Measurements from ENCODE around the gene CD14. TPM values are rescaled to one million over a fixed set of nuclear protein-coding genes. Genes with fewer than 3 reads are reported as not detected.

The CD14 gene
- total and polyA plus RNA-seq, 2 donors (not counting 1 experiment from before 2014, with no cell fraction given): 0.32 to 10.9 TPM

DNA sequence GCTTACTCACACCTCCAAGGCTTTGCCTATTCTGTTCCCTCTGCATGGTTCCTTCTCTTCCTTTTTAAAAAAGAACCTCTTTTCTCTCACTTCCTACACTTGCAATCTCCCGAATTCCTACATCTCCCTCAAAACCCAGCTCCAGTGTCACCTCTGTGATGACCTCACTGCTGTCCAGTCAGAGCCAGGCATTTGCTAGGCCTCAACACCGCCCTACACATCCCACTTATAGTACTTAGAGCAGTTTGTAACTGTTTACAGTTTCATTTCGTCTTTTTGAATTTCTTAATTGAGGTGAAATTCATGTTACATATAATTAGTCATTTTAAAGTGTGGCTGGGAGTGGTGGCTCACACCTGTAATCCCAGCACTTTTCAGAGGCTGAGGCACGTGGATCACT is 30.8 kb downstream of the CD14 start:
- no peaks in the 10 kb centered on the region for H3K79me2 ChIP-seq (ENCODE audit: control insufficient read depth, insufficient read depth, low read length)
- no peak overlapping the region for H3K4me3 ChIP-seq (replicated peaks in 1 of 4; ENCODE audit: control extremely low read depth in 1 of 4, insufficient read depth in 1 of 4, low read depth in 3 of 4, low read length in 4 of 4)
- H3K27ac ChIP-seq (ENCODE audit: insufficient read depth, low read length): no peak overlapping the region
- no peaks in the 10 kb centered on the region for H3K4me1 ChIP-seq (ENCODE audit: control insufficient read depth, extremely low read depth, insufficient read depth, low read length)
- no peaks in the 10 kb centered on the region for H3K36me3 ChIP-seq (ENCODE audit: control insufficient read depth, insufficient read depth, low read length)
- no peak overlapping the region for H3K9ac ChIP-seq (ENCODE audit: insufficient read depth, low read length)
- H3K27me3 ChIP-seq (ENCODE audit: control insufficient read depth, insufficient read depth, low read length): no peaks in the 10 kb centered on the region
- no peaks in the 10 kb centered on the region for H4K20me1 ChIP-seq (ENCODE audit: control insufficient read depth, extremely low read depth, insufficient read depth, low read length)
- TF ChIP-seq CTCF (conservative IDR thresholded peaks at IDR 0.05 in 1 of 2, IDR thresholded peaks at IDR 0.05 in 1 of 2; ENCODE audit: low read depth in 1 of 2, low read length in 2 of 2): no peak
- no peak for TF ChIP-seq EZH2 (IDR thresholded peaks at IDR 0.05; ENCODE audit: low read length, missing control alignments)
- no peak overlapping the region for H3K4me2 ChIP-seq (ENCODE audit: extremely low read depth, insufficient read depth, low read length)
- H3K9me3 ChIP-seq (ENCODE audit: control insufficient read depth, insufficient read depth, low read depth, low read length): no peaks in the 10 kb centered on the region
- no peak for DNase-seq (ENCODE audit: low read depth in 2 of 2)
- no peak overlapping the region for H2AFZ ChIP-seq (ENCODE audit: low read length)

- Histone ChIP-seq H3K9me3 (ENCODE audit: control insufficient read depth, insufficient read depth, low read depth, low read length) (no peaks in the 10 kb centered on the region), H3K27ac (ENCODE audit: insufficient read depth, low read length) (no peak overlapping the region), H3K4me1 (ENCODE audit: control insufficient read depth, extremely low read depth, insufficient read depth, low read length) (no peaks in the 10 kb centered on the region), H3K9ac (ENCODE audit: insufficient read depth, low read length) (no peak overlapping the region), H2AFZ (ENCODE audit: low read length) (no peak overlapping the region), H3K79me2 (ENCODE audit: control insufficient read depth, insufficient read depth, low read length) (no peaks in the 10 kb centered on the region), H3K4me3 (replicated peaks in 1 of 4; ENCODE audit: control extremely low read depth in 1 of 4, insufficient read depth in 1 of 4, low read depth in 3 of 4, low read length in 4 of 4) (no peak overlapping the region), H4K20me1 (ENCODE audit: control insufficient read depth, extremely low read depth, insufficient read depth, low read length) (no peaks in the 10 kb centered on the region), H3K36me3 (ENCODE audit: control insufficient read depth, insufficient read depth, low read length) (no peaks in the 10 kb centered on the region), H3K27me3 (ENCODE audit: control insufficient read depth, insufficient read depth, low read length) (peaks cover 2% of the 10 kb centered on the region), H3K4me2 (ENCODE audit: extremely low read depth, insufficient read depth, low read length) (no peak overlapping the region)
- no peak for DNase-seq (ENCODE audit: low read depth in 2 of 2)
- TF ChIP-seq CTCF (conservative IDR thresholded peaks at IDR 0.05 in 1 of 2, IDR thresholded peaks at IDR 0.05 in 1 of 2; ENCODE audit: low read depth in 1 of 2, low read length in 2 of 2): no peak
- no peak for TF ChIP-seq EZH2 (IDR thresholded peaks at IDR 0.05; ENCODE audit: low read length, missing control alignments)
Observed at GRCh38 chr5:140600096-140600495, 32.9 kb downstream of the CD14 start.

GRCh38 chr5:140598836-140599235 is 34.1 kb downstream of the CD14 start:
- Histone ChIP-seq H3K4me2 (ENCODE audit: extremely low read depth, insufficient read depth, low read length) (no peak overlapping the region), H3K4me3 (replicated peaks in 1 of 4; ENCODE audit: control extremely low read depth in 1 of 4, insufficient read depth in 1 of 4, low read depth in 3 of 4, low read length in 4 of 4) (no peak overlapping the region), H3K9me3 (ENCODE audit: control insufficient read depth, insufficient read depth, low read depth, low read length) (no peaks in the 10 kb centered on the region), H4K20me1 (ENCODE audit: control insufficient read depth, extremely low read depth, insufficient read depth, low read length) (no peaks in the 10 kb centered on the region), H2AFZ (ENCODE audit: low read length) (no peak overlapping the region), H3K36me3 (ENCODE audit: control insufficient read depth, insufficient read depth, low read length) (no peaks in the 10 kb centered on the region), H3K9ac (ENCODE audit: insufficient read depth, low read length) (no peak overlapping the region), H3K27me3 (ENCODE audit: control insufficient read depth, insufficient read depth, low read length) (peaks cover 2% of the 10 kb centered on the region), H3K79me2 (ENCODE audit: control insufficient read depth, insufficient read depth, low read length) (no peaks in the 10 kb centered on the region), H3K4me1 (ENCODE audit: control insufficient read depth, extremely low read depth, insufficient read depth, low read length) (no peaks in the 10 kb centered on the region), H3K27ac (ENCODE audit: insufficient read depth, low read length) (no peak overlapping the region)
- TF ChIP-seq EZH2 (IDR thresholded peaks at IDR 0.05; ENCODE audit: low read length, missing control alignments) (no peak), CTCF (conservative IDR thresholded peaks at IDR 0.05 in 1 of 2, IDR thresholded peaks at IDR 0.05 in 1 of 2; ENCODE audit: low read depth in 1 of 2, low read length in 2 of 2) (no peak)
- no peak for DNase-seq (ENCODE audit: low read depth in 2 of 2)

Data from fibroblast of lung (primary cell).